ENCODE data around the gene TMPRSS11F.

GRCh38 chr4:68079928-68080327 is 49.7 kb downstream of the TMPRSS11F start:
- TF ChIP-seq CTCF (IDR thresholded peaks at IDR 0.05; ENCODE audit: poor library complexity, severe bottlenecking) (no peak), POLR2AphosphoS5 (IDR thresholded peaks at IDR 0.05) (no peak), EZH2 (IDR thresholded peaks at IDR 0.05; ENCODE audit: borderline replicate concordance, insufficient read depth, low read length, poor library complexity, severe bottlenecking) (no peak), RAD21 (conservative IDR thresholded peaks at IDR 0.05) (no peak)

All from neural cell (in vitro differentiated cells).